GM20000 (cell line): Measurements from ENCODE around the gene ZNF79.

ENCODE experiments used
- DNase-seq: peaks from one replicate; pipeline ENCODE4 v3.0.0; 2012; ENCODE audit warnings: low spot score
- TF ChIP-seq, protein P1 (sequence below): IDR thresholded peaks from 2 replicates; pipeline ENCODE4 v1.5.1; 2012; ENCODE audit warnings: mild to moderate bottlenecking, control low read depth; ENCODE audit errors: extremely low read depth, missing control alignments

The ZNF79 gene

DNA sequence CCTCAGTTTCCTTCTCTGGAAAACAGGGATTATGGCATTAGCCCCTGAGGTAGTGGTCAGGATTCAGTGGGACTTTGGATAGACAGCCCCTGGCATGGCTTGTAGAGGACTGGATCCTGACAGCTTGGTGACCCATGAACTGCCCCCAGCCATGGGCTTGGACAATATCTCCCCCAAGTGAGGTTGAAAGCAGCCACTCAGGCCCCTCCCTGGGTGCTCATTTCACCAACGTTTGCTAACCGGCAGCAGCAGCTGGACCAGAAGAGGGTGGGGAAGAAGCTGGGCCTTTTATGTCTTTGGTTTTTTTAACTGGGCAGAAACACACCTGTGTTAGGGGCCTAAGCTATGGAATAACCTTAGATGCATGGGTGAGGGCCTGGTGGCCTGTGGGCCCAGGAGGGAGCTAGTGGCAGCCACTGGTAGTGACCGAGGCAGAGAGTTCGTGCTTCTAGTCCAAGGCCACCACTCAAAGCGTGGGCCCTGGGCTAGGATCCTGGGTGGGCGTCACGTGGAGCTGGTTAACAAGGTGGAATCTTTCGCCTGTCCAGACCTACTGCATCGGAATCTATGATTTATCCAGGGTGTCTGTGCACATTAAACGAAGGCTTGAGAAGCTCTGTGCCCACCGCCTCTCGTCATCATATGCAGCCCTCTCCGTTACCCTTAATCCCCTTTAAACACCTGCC lies 25.3 kb upstream of the ZNF79 start:
- TF ChIP-seq, protein P1, sequence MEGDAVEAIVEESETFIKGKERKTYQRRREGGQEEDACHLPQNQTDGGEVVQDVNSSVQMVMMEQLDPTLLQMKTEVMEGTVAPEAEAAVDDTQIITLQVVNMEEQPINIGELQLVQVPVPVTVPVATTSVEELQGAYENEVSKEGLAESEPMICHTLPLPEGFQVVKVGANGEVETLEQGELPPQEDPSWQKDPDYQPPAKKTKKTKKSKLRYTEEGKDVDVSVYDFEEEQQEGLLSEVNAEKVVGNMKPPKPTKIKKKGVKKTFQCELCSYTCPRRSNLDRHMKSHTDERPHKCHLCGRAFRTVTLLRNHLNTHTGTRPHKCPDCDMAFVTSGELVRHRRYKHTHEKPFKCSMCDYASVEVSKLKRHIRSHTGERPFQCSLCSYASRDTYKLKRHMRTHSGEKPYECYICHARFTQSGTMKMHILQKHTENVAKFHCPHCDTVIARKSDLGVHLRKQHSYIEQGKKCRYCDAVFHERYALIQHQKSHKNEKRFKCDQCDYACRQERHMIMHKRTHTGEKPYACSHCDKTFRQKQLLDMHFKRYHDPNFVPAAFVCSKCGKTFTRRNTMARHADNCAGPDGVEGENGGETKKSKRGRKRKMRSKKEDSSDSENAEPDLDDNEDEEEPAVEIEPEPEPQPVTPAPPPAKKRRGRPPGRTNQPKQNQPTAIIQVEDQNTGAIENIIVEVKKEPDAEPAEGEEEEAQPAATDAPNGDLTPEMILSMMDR, result no peak
- DNase-seq, result no peak

DNA sequence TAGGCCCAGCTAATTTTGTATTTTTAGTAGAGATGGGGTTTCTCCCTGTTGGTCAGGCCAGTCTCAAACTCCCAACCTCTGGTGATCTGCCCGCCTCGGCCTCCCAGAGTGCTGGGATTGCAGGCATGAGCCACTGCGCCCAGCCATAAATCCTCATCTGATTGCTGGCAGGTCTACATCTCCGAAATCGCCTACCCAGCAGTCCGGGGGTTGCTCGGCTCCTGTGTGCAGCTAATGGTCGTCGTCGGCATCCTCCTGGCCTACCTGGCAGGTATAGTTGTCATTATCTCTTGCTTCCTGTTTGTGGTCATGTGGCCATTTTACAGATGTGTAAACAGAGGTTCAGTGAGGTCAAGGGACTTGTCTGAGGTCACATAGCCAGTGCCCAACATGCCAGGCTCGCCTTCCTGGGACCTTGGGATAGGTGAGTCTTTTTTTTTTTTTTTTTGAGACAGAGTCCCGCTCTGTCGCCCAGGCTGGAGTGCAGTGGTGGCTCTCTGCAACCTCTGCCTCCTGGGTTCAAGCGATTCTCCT lies 24.4 kb upstream of the ZNF79 start:
- TF ChIP-seq, protein P1, result no peak
- no peak for DNase-seq

DNA sequence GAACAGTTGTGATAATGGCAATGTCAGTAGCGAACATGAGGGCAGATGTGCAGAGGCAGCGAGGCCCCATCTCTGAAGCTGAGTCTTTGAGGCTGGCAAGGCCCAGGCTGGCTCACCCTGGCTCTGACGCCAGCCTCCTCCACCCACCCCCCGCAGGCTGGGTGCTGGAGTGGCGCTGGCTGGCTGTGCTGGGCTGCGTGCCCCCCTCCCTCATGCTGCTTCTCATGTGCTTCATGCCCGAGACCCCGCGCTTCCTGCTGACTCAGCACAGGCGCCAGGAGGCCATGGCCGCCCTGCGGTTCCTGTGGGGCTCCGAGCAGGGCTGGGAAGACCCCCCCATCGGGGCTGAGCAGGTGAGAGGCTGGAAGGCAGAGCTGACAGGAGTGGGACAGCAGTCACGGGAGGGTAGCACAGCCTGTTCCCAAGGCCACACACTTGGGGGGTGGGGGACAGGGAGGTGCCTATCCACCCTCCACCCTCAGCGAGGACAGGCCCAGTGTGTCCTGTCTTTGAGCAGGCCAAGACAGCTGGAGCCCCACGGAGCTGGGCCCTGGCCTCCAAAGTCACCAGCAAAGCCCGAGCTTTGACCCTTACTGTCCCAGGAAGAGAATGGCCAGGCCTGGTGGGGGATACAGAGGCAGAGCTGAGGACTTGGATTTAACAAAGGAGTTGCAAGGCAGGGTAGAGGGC lies 21.6 kb upstream of the ZNF79 start:
- DNase-seq, result no peak
- TF ChIP-seq, protein P1, result no peak

DNA sequence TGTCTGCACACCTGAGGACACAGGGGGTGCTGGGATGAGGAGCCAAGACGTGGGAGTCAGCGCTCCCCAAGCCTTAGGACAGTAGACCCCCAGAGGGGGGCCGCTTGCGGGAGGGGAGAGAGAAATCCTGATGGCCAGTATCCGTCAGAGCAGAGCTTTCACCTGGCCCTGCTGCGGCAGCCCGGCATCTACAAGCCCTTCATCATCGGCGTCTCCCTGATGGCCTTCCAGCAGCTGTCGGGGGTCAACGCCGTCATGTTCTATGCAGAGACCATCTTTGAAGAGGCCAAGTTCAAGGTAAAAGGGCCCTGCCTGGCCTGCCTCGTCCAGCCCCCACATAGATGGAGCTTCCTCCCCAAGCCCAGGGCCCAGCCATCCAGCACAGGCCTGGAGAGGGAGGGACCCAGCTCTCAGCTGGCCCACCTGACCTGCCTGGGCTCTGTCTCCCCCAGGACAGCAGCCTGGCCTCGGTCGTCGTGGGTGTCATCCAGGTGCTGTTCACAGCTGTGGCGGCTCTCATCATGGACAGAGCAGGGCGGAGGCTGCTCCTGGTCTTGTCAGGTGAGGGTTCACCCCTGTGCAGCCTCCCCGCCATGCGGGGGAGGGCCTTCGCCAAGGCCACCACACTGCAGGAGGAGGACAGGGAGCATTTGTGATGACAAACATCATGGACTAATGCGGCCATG lies 20.5 kb upstream of the ZNF79 start:
- TF ChIP-seq, protein P1, result no peak
- no peak for DNase-seq

DNA sequence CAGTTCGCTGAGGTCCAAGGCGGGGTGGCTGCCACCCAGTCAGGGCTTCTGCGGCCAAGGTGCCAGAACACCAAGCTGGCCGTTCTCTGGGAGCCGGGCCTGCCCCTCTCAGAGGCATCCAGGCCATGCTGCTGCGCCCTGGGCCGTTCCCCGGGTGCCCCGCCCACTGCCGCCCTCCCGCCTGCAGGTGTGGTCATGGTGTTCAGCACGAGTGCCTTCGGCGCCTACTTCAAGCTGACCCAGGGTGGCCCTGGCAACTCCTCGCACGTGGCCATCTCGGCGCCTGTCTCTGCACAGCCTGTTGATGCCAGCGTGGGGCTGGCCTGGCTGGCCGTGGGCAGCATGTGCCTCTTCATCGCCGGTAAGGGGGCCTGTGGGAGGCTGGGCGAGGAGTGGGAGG lies 19.6 kb upstream of the ZNF79 start:
- DNase-seq, result no peak
- TF ChIP-seq, protein P1, result no peak

DNA sequence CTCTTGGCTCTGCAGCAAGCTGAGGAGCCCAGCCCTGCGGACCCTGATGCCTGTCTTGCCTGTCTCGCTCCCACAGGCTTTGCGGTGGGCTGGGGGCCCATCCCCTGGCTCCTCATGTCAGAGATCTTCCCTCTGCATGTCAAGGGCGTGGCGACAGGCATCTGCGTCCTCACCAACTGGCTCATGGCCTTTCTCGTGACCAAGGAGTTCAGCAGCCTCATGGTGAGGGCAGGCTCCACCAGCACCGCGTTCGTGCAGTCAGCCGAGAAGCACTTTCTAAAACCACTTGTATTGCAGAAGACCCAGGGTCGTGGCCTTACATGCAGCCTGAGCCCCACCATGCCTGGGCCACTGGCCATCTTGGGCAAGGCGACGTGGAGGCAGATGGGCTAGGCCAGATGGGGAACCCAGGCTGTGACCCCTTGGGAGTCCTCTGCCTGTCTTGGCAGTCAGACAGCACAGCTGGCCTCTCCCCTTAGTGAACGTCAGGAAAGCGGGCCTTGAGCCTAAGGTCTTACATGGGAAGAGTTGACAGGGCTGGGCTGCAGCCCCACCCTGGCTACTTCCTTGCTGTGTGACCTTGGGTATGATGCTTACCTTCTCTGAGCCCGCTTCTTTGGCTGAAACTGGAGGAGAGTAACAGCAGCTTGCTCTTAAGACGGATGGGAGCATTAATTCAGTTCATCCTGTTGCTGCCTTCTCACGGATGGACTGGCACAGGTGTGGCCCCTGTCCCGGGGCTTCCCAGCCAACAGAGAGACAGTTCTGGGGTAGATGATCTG lies 18.6 kb upstream of the ZNF79 start:
- no peak for DNase-seq
- TF ChIP-seq, protein P1, result no peak
